Tibial nerve (tissue), 4 donors: ENCODE measurements around the gene CHKB. TPM values are rescaled to one million over a fixed set of nuclear protein-coding genes. Genes with fewer than 3 reads are reported as not detected.

Experiments
- DNase-seq, 2 donors: peaks; one replicate each; pipeline ENCODE4 v3.0.0-alpha.2; 2019; ENCODE audit warnings: low spot score in 2 of 2
- H3K27ac ChIP-seq, 4 donors: fragments of 200-600 bp; sonication (generic) in 3 of 4; one replicate each; pipeline ENCODE4 v1.5.1; 2017 to 2019; ENCODE audit warnings: mild to moderate bottlenecking in 1 of 4
- H3K27me3 ChIP-seq, 2 donors: fragments of 200-600 bp; sonication (generic) in 1 of 2; one replicate each; pipeline versions ENCODE4 v1.5.1 to v1.6.0; 2017 to 2019
- H3K36me3 ChIP-seq, 3 donors: fragments of 200-600 bp; sonication (generic); one replicate each; pipeline ENCODE4 v1.5.1; 2018 to 2019
- H3K4me1 ChIP-seq, 4 donors: fragments of 200-600 bp; sonication (generic) in 3 of 4; one replicate each; pipeline ENCODE4 v1.5.1; 2017 to 2019
- H3K4me3 ChIP-seq, 4 donors: fragments of 200-600 bp; sonication (generic) in 3 of 4; one replicate each; pipeline ENCODE4 v1.5.1; 2017 to 2019; ENCODE audit warnings: mild to moderate bottlenecking in 1 of 4, moderate library complexity in 1 of 4
- H3K9me3 ChIP-seq, 4 donors: fragments of 200-600 bp; sonication (generic) in 3 of 4; one replicate each; pipeline ENCODE4 v1.5.1; 2017 to 2019
- EP300 ChIP-seq, 2 donors: sonication (generic); formaldehyde crosslinking; IDR thresholded peaks; one replicate each; pipeline ENCODE4 v1.6.1; 2017; ENCODE audit warnings: antibody characterized with exemption in 2 of 2, mild to moderate bottlenecking in 1 of 2
- POLR2A ChIP-seq, 2 donors: fragments of 450-650 bp; IDR thresholded peaks; one replicate each; pipeline ENCODE4 v1.6.1; 2017; ENCODE audit warnings: antibody characterized with exemption in 2 of 2, mild to moderate bottlenecking in 2 of 2, moderate library complexity in 2 of 2
- WGBS, 2 donors: methylation state at CpG; one replicate each; pipeline ENCODE4 v1.1.5; 2018; 5-methylcytosine and 5-hydroxymethylcytosine counted together
- total RNA-seq, 4 donors: library from RNA; depleted of rRNA; stranded (reverse); fragments of >200 nt; gene quantifications; one replicate each; pipeline ENCODE4 v1.1.0, GENCODE V29; 2016
- TF ChIP-seq, protein P1 (sequence below), 5 experiments: fragments of 200-600 bp in 3 of 5; fragments of 450-650 bp in 2 of 5; sonication (generic) in 3 of 5; IDR thresholded peaks; one replicate each; pipeline ENCODE4 v1.5.1; 2016 to 2019; ENCODE audit warnings: antibody characterized with exemption in 5 of 5, mild to moderate bottlenecking in 3 of 5, moderate library complexity in 2 of 5

The CHKB gene
- total RNA-seq, 4 donors from 2014 or later = 55.9 to 95.4 (median 74.4) TPM

GRCh38 chr22:50605002-50605612, 22.5 kb upstream of the CHKB start:
- H3K36me3 ChIP-seq = peaks cover 0 to 29% (median 0%) of the 10 kb centered on the region in 3 donors
- peaks cover 0 to 70% of the 10 kb centered on the region in 2 donors for H3K27me3 ChIP-seq
- DNase-seq = no peak
- no peaks in the 10 kb centered on the region for H3K9me3 ChIP-seq
- no peak overlapping the region for H3K4me3 ChIP-seq
- TF ChIP-seq, protein P1, sequence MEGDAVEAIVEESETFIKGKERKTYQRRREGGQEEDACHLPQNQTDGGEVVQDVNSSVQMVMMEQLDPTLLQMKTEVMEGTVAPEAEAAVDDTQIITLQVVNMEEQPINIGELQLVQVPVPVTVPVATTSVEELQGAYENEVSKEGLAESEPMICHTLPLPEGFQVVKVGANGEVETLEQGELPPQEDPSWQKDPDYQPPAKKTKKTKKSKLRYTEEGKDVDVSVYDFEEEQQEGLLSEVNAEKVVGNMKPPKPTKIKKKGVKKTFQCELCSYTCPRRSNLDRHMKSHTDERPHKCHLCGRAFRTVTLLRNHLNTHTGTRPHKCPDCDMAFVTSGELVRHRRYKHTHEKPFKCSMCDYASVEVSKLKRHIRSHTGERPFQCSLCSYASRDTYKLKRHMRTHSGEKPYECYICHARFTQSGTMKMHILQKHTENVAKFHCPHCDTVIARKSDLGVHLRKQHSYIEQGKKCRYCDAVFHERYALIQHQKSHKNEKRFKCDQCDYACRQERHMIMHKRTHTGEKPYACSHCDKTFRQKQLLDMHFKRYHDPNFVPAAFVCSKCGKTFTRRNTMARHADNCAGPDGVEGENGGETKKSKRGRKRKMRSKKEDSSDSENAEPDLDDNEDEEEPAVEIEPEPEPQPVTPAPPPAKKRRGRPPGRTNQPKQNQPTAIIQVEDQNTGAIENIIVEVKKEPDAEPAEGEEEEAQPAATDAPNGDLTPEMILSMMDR (IDR thresholded peaks at IDR 0.05) = no peak
- no peak for TF ChIP-seq EP300 (IDR thresholded peaks at IDR 0.05)
- no peak for TF ChIP-seq POLR2A (IDR thresholded peaks at IDR 0.05)
- WGBS, 2 donors = 75 to 88% methylated on average over 17 to 23 of the region's 23 CpGs
- peaks cover 0 to 17% (median 1%) of the 10 kb centered on the region in 4 donors for H3K4me1 ChIP-seq
- no peak overlapping the region for H3K27ac ChIP-seq

DNA sequence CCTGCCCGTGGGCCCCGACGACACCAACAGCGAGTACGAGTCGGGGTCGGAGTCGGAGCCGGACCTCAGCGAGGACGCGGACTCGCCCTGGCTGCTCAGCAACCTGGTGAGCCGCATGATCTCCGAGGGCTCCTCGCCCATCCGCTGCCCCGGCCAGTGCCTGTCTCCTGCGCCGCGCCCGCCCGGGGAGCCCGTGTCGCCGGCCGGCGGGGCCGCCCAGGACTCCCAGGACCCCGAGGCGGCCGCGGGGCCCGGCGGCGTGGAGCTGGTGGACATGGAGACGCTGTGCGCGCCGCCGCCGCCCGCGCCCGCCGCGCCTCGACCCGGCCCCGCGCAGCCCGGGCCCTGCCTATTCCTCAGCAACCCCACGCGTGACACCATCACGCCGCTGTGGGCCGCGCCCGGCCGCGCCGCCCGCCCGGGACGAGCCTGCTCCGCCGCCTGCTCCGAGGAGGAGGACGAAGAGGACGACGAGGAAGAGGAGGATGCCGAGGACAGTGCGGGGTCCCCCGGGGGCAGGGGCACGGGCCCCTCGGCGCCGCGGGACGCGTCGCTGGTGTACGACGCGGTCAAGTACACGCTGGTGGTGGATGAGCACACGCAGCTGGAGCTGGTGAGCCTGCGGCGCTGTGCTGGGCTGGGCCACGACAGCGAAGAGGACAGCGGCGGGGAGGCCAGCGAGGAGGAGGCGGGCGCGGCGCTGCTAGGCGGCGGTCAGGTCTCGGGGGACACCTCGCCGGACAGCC, 21.8 kb upstream of the CHKB start:
- Histone ChIP-seq H3K4me1 (peaks cover 0 to 23% (median 1%) of the 10 kb centered on the region in 4 donors), H3K27ac (no peak overlapping the region), H3K4me3 (no peak overlapping the region), H3K9me3 (no peaks in the 10 kb centered on the region), H3K27me3 (peaks cover 0 to 72% of the 10 kb centered on the region in 2 donors), H3K36me3 (peaks cover 0 to 29% (median 0%) of the 10 kb centered on the region in 3 donors)
- no peak for DNase-seq
- WGBS, 2 donors = 63 to 68% methylated on average over 55 to 61 of the region's 103 CpGs
- TF ChIP-seq EP300 (IDR thresholded peaks at IDR 0.05) (no peak), POLR2A (IDR thresholded peaks at IDR 0.05) (no peak)
- TF ChIP-seq, protein P1 (IDR thresholded peaks at IDR 0.05) = no peak

GRCh38 chr22:50603511-50604255, 21.0 kb upstream of the CHKB start:
- DNase-seq = no peak
- WGBS, 2 donors = 14 to 23% methylated on average over 23 to 33 of the region's 70 CpGs
- H3K27me3 ChIP-seq = peaks cover 0 to 78% of the 10 kb centered on the region in 2 donors

DNA sequence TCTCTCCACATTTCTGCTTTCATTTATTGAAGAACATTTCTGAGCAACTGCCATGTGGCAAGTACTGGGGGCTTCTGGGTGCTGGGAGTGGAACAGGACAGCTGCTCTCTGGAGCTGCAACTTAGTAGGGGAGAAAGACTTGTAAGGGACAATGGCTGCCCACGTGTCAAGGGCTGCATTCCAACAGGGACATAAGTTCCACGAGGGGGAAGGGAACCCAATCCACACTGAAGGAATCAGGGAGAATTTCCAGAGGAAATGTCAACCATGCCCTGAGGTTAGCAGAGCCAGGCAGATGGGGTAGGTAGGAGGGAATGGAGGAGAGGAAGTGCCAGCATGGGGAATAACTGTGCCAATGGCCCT, 19.7 kb upstream of the CHKB start:
- 13 to 16% methylated on average over 2 of the region's 2 CpGs for WGBS, 2 donors
- Histone ChIP-seq H3K4me1 (peaks cover 0 to 23% (median 1%) of the 10 kb centered on the region in 4 donors), H3K36me3 (peaks cover 0 to 32% (median 0%) of the 10 kb centered on the region in 3 donors), H3K27ac (no peak overlapping the region), H3K27me3 (peaks cover 0 to 72% of the 10 kb centered on the region in 2 donors), H3K4me3 (no peak overlapping the region), H3K9me3 (no peaks in the 10 kb centered on the region)
- no peak for DNase-seq
- TF ChIP-seq EP300 (IDR thresholded peaks at IDR 0.05) (no peak), POLR2A (IDR thresholded peaks at IDR 0.05) (no peak)
- TF ChIP-seq, protein P1 (IDR thresholded peaks at IDR 0.05) = no peak

More at GRCh38 chr22:50603511-50604255, 21.0 kb upstream of the CHKB start:
- peaks cover 0 to 23% (median 1%) of the 10 kb centered on the region in 4 donors for H3K4me1 ChIP-seq
- no peak for TF ChIP-seq POLR2A (IDR thresholded peaks at IDR 0.05)
- no peak for TF ChIP-seq EP300 (IDR thresholded peaks at IDR 0.05)
- no peaks in the 10 kb centered on the region for H3K9me3 ChIP-seq
- H3K27ac ChIP-seq = no peak overlapping the region
- peaks cover 0 to 29% (median 0%) of the 10 kb centered on the region in 3 donors for H3K36me3 ChIP-seq
- no peak overlapping the region for H3K4me3 ChIP-seq

DNA sequence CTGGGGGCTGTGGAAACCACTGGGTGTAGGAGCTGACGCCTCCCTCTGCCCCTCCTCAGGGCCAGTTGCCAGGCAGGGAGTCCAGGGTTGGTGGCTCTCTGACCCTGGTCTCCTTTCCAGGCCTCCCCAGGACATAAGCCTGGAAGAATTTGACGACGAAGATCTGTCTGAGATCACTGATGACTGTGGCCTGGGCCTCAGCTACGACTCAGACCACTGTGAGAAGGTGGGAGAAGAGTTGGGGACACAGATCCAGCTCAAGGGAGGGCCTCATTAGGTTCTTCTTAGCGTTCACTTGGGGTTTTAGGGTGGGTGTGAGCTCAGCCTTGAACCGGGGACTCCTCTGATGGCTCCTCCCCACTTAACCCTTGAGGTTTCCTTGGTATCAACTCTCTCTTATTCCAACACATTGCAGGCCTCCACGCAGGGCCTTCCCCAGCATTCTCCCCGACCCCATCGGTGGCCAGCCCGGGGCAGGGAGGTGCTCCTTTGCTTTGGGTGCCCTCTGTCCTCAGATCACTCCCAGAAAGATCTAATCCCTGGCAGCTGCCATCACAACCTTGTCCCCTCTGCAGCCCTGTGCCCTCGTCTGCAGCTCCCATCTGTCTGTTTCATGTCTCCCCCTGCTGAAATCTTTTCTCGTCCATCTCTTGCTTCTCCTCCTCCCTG, 19.2 kb upstream of the CHKB start:
- WGBS, 2 donors = 48 to 59% methylated on average over 12 of the region's 12 CpGs
- Histone ChIP-seq H3K9me3 (no peaks in the 10 kb centered on the region), H3K27me3 (peaks cover 0 to 67% of the 10 kb centered on the region in 2 donors), H3K4me1 (peaks cover 0 to 23% (median 1%) of the 10 kb centered on the region in 4 donors), H3K27ac (no peak overlapping the region), H3K36me3 (peaks cover 0 to 37% (median 0%) of the 10 kb centered on the region in 3 donors), H3K4me3 (no peak overlapping the region)
- TF ChIP-seq POLR2A (IDR thresholded peaks at IDR 0.05) (no peak), EP300 (IDR thresholded peaks at IDR 0.05) (no peak)
- TF ChIP-seq, protein P1 (IDR thresholded peaks at IDR 0.05) = no peak
- no peak for DNase-seq
